H9 (cell line): ENCODE results near the gene MLC1. TPM values are rescaled to one million over a fixed set of nuclear protein-coding genes. Genes with fewer than 3 reads are reported as not detected.

Source experiments
- DNase-seq: peaks from one replicate; pipeline ENCODE4 v3.0.0-alpha.2; 2017
- H2AFZ ChIP-seq: one replicate; pipeline ENCODE4 v1.6.1; 2013; ENCODE audit warnings: mild to moderate bottlenecking, low read length, control low read depth, moderate library complexity
- H2AK5ac ChIP-seq: 2 replicates; pipeline ENCODE4 v1.6.1; 2013; ENCODE audit warnings: low read length, control low read depth, mixed read lengths; ENCODE audit not compliant: insufficient read length
- H2BK120ac ChIP-seq: one replicate; pipeline ENCODE4 v1.6.1; 2013; ENCODE audit warnings: low read depth, mild to moderate bottlenecking, low read length, control low read depth, inconsistent platforms; ENCODE audit not compliant: poor library complexity, severe bottlenecking
- H2BK12ac ChIP-seq: 2 replicates; pipeline ENCODE4 v1.6.1; 2013; ENCODE audit warnings: low read length, control low read depth, mixed read lengths, low read depth; ENCODE audit not compliant: insufficient read length
- H2BK15ac ChIP-seq: 2 replicates; pipeline ENCODE4 v1.6.1; 2013; ENCODE audit warnings: low read depth, low read length, control low read depth
- H2BK20ac ChIP-seq: one replicate; pipeline ENCODE4 v1.6.1; 2013; ENCODE audit warnings: low read depth, mild to moderate bottlenecking, low read length, control low read depth, inconsistent platforms; ENCODE audit not compliant: poor library complexity, severe bottlenecking
- H2BK5ac ChIP-seq: 2 replicates; pipeline ENCODE4 v1.6.1; 2013; ENCODE audit warnings: low read length, control low read depth, mixed read lengths; ENCODE audit not compliant: insufficient read length
- H3K14ac ChIP-seq: 2 replicates; pipeline ENCODE4 v1.6.1; 2013; ENCODE audit warnings: low read length, control low read depth; ENCODE audit not compliant: insufficient read depth
- H3K18ac ChIP-seq: 2 replicates; pipeline ENCODE4 v1.6.1; 2013; ENCODE audit warnings: low read depth, mild to moderate bottlenecking, mixed read lengths, low read length, control low read depth; ENCODE audit not compliant: insufficient read length
- H3K23ac ChIP-seq: 2 replicates; pipeline ENCODE4 v1.6.1; 2013; ENCODE audit warnings: low read length, control low read depth, mixed read lengths, low read depth; ENCODE audit not compliant: insufficient read length
- H3K23me2 ChIP-seq: 2 replicates; pipeline ENCODE4 v1.6.1; 2013; ENCODE audit warnings: low read depth, mild to moderate bottlenecking, mixed read lengths, low read length, control low read depth; ENCODE audit not compliant: insufficient read length, poor library complexity, severe bottlenecking
- H3K27ac ChIP-seq: 2 replicates; pipeline ENCODE4 v1.5.1; 2013; ENCODE audit warnings: low read length, control low read depth, mixed read lengths, low read depth; ENCODE audit not compliant: insufficient read length
- H3K27me3 ChIP-seq: 2 replicates; pipeline ENCODE4 v1.6.1; 2013; ENCODE audit warnings: low read length, control low read depth, inconsistent platforms; ENCODE audit not compliant: insufficient read depth
- H3K4ac ChIP-seq: 2 replicates; pipeline ENCODE4 v1.6.1; 2013; ENCODE audit warnings: low read depth, mild to moderate bottlenecking, control low read depth, inconsistent platforms, low read length, moderate library complexity
- H3K4me1 ChIP-seq: 2 replicates; pipeline ENCODE4 v1.6.1; 2013; ENCODE audit warnings: low read length, control low read depth, inconsistent platforms; ENCODE audit not compliant: insufficient read depth
- H3K4me2 ChIP-seq: 2 replicates; pipeline ENCODE4 v1.6.1; 2013; ENCODE audit warnings: low read length, control low read depth, mixed read lengths; ENCODE audit not compliant: insufficient read length, insufficient read depth
- H3K56ac ChIP-seq: 2 replicates; pipeline ENCODE4 v1.6.1; 2013; ENCODE audit warnings: low read depth, mild to moderate bottlenecking, mixed read lengths, low read length, control low read depth; ENCODE audit not compliant: insufficient read length
- H3K79me1 ChIP-seq: 2 replicates; pipeline ENCODE4 v1.6.1; 2013; ENCODE audit warnings: low read depth, mild to moderate bottlenecking, moderate library complexity, low read length, control low read depth, inconsistent platforms; ENCODE audit not compliant: insufficient read depth, poor library complexity, severe bottlenecking
- H3K79me2 ChIP-seq: 2 replicates; pipeline ENCODE4 v1.6.1; 2013; ENCODE audit warnings: low read length, control low read depth, inconsistent platforms; ENCODE audit not compliant: insufficient read depth
- H3K9ac ChIP-seq: 2 replicates; pipeline ENCODE4 v1.6.1; 2013; ENCODE audit warnings: low read length, control low read depth, mixed read lengths; ENCODE audit not compliant: insufficient read length; ENCODE audit errors: extremely low read depth
- H3K9me3 ChIP-seq: one replicate; pipeline ENCODE4 v1.6.1; 2013; ENCODE audit warnings: low read depth, low read length, inconsistent platforms; ENCODE audit not compliant: control insufficient read depth
- H3T11ph ChIP-seq: one replicate; pipeline ENCODE4 v1.6.1; 2013; ENCODE audit warnings: mild to moderate bottlenecking, low read length, control low read depth, inconsistent platforms
- H4K20me1 ChIP-seq: one replicate; pipeline ENCODE4 v1.6.1; 2013; ENCODE audit not compliant: control insufficient read depth, insufficient read length, insufficient read depth
- H4K5ac ChIP-seq: 2 replicates; pipeline ENCODE4 v1.6.1; 2013; ENCODE audit warnings: low read depth, mild to moderate bottlenecking, mixed read lengths, low read length, control low read depth; ENCODE audit not compliant: insufficient read length
- H4K8ac ChIP-seq: replicated peaks from 2 replicates; pipeline ENCODE4 v1.6.1; 2013; ENCODE audit warnings: low read length, control low read depth, mixed read lengths, low read depth; ENCODE audit not compliant: insufficient read length
- H4K91ac ChIP-seq: 2 replicates; pipeline ENCODE4 v1.6.1; 2013; ENCODE audit warnings: low read depth, mild to moderate bottlenecking, moderate library complexity, mixed read lengths, low read length, control low read depth; ENCODE audit not compliant: insufficient read length
- H3K27ac Mint-ChIP-seq, 3 experiments: 2 replicates in 2 of 3; 3 replicates in 1 of 3; pipeline ENCODE4 v1.8.0; 2020 to 2021; ENCODE audit warnings: mixed read lengths in 3 of 3, mild to moderate bottlenecking in 1 of 3, moderate library complexity in 1 of 3
- H3K27me3 Mint-ChIP-seq: 2 replicates; pipeline ENCODE4 v1.8.0; 2021; ENCODE audit warnings: low read depth, mild to moderate bottlenecking, moderate library complexity, mixed read lengths
- H3K36me3 Mint-ChIP-seq, 3 experiments: 2 replicates in 2 of 3; 3 replicates in 1 of 3; pipeline ENCODE4 v1.8.0; 2020 to 2021; ENCODE audit warnings: low read depth in 3 of 3, mixed read lengths in 3 of 3; ENCODE audit not compliant: insufficient read depth in 1 of 3
- H3K4me1 Mint-ChIP-seq, 2 experiments: 2 replicates each; pipeline ENCODE4 v1.8.0; 2020; ENCODE audit warnings: mixed read lengths in 2 of 2
- H3K4me3 Mint-ChIP-seq, 2 experiments: 2 replicates in 1 of 2; 3 replicates in 1 of 2; pipeline ENCODE4 v1.8.0; 2020 to 2021; ENCODE audit warnings: mild to moderate bottlenecking in 2 of 2, mixed read lengths in 2 of 2, moderate library complexity in 1 of 2
- H3K9me3 Mint-ChIP-seq, 2 experiments: 2 replicates in 1 of 2; 3 replicates in 1 of 2; pipeline ENCODE4 v1.8.0; 2020; ENCODE audit warnings: mild to moderate bottlenecking in 2 of 2, mixed read lengths in 2 of 2, moderate library complexity in 1 of 2
- WGBS: extraction: QIAGEN DNeasy Blood & Tissue Kit; methylation state at CpG from one replicate; pipeline ENCODE4 v1.1.7; 2013; ENCODE audit warnings: missing lambda C conversion rate, low lambda C conversion rate, mixed read lengths; ENCODE audit not compliant: insufficient read length; ENCODE audit errors: extremely low coverage; 5-methylcytosine and 5-hydroxymethylcytosine counted together
- total RNA-seq: library from RNA; stranded (reverse); gene quantifications from 2 replicates; pipeline ENCODE4 v1.2.1, GENCODE V29; 2021
- TF ChIP-seq, protein P1 (sequence below): fragments of 200-600 bp; sonication (generic); conservative IDR thresholded peaks from 3 replicates; pipeline ENCODE4 v1.8.0; 2021; ENCODE audit warnings: antibody characterized with exemption, mild to moderate bottlenecking

The MLC1 gene
- total RNA-seq, 1 experiment from 2014 or later, result not detected

DNA sequence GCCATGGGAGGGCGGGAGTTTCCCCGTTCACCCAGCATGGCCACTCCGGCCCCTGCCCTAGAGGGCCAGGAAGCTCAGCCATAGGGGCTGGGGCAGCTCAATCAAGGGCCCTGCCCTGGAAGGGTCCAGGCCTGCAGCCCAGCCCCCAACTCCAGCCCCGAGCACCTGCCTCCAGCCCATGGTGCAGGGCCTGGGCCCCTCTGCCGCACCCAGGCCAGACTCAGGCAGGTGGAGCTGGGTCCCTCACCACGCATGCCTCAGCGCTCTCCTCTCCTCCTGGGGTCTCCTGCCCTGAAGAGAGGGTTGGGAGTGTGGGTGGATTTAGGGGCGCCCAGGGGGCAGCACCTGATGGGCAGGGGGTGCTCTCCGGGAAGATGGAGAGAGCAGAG lies 13.1 kb downstream of the MLC1 start:
- Histone ChIP-seq H2BK120ac (no peak overlapping the region), H3K4me1 (no peaks in the 10 kb centered on the region), H3K18ac (no peak overlapping the region), H2BK12ac (no peak overlapping the region), H3K27ac (no peak overlapping the region), H3K23me2 (no peaks in the 10 kb centered on the region), H3K23ac (no peak overlapping the region), H2BK5ac (no peak overlapping the region), H3K9me3 (no peaks in the 10 kb centered on the region), H3T11ph (no peak overlapping the region), H2BK15ac (no peak overlapping the region), H2AFZ (no peak overlapping the region), H4K8ac (no peak overlapping the region), H3K14ac (no peak overlapping the region), H2BK20ac (no peak overlapping the region), H3K79me1 (no peaks in the 10 kb centered on the region), H4K5ac (no peak overlapping the region), H3K56ac (no peak overlapping the region), H3K9ac (no peak overlapping the region), H3K27me3 (no peaks in the 10 kb centered on the region), H4K91ac (no peak overlapping the region), H3K79me2 (no peaks in the 10 kb centered on the region), H2AK5ac (no peak overlapping the region), H3K4me2 (no peak overlapping the region), H3K4ac (no peak overlapping the region), H4K20me1 (no peaks in the 10 kb centered on the region)
- Mint-ChIP-seq H3K36me3 (no peaks in the 10 kb centered on the region), H3K27ac (no peak overlapping the region), H3K4me1 (0 out of 4 replicates have a peak, but pooled peaks cover 0 to 8% of the 10 kb centered on the region in 2 experiments), H3K9me3 (peaks cover 0 to 4% of the 10 kb centered on the region in 2 experiments; a peak in 1 of 5 replicates), H3K4me3 (no peak overlapping the region), H3K27me3 (peaks cover 1% of the 10 kb centered on the region; the same call in 1 of the 2 replicates)
- no peak for DNase-seq
- TF ChIP-seq, protein P1, sequence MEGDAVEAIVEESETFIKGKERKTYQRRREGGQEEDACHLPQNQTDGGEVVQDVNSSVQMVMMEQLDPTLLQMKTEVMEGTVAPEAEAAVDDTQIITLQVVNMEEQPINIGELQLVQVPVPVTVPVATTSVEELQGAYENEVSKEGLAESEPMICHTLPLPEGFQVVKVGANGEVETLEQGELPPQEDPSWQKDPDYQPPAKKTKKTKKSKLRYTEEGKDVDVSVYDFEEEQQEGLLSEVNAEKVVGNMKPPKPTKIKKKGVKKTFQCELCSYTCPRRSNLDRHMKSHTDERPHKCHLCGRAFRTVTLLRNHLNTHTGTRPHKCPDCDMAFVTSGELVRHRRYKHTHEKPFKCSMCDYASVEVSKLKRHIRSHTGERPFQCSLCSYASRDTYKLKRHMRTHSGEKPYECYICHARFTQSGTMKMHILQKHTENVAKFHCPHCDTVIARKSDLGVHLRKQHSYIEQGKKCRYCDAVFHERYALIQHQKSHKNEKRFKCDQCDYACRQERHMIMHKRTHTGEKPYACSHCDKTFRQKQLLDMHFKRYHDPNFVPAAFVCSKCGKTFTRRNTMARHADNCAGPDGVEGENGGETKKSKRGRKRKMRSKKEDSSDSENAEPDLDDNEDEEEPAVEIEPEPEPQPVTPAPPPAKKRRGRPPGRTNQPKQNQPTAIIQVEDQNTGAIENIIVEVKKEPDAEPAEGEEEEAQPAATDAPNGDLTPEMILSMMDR, result no peak
- WGBS, result no CpG with 5 or more reads among the region's 9 CpGs
